MG63 (cell line): Measurements from ENCODE around the gene ATP11C. TPM values are rescaled to one million over a fixed set of nuclear protein-coding genes. Genes with fewer than 3 reads are reported as not detected.
A peak's percentile ranks its signal among the peaks of the same experiment; 100 is the strongest.
"Not testable (repeated sequence)": the region's sequence is repeated elsewhere in the genome, so short reads cannot be mapped to it uniquely, and the experiment has no call there.

ENCODE experiments used
- DNase-seq: peaks from one replicate; pipeline ENCODE4 v3.0.0-alpha.2; 2020
- H3K27me3 ChIP-seq: fragments of 250-450 bp; sonication (Bioruptor Pico); 2 replicates; pipeline ENCODE4 v1.5.1; 2020; ENCODE audit warnings: mild to moderate bottlenecking, moderate library complexity
- H3K36me3 ChIP-seq: fragments of 250-450 bp; sonication (Bioruptor Pico); 2 replicates; pipeline ENCODE4 v1.5.1; 2020; ENCODE audit warnings: mild to moderate bottlenecking, moderate library complexity
- H3K4me3 ChIP-seq: fragments of 250-450 bp; sonication (Bioruptor Pico); 2 replicates; pipeline ENCODE4 v1.5.1; 2020; ENCODE audit warnings: mild to moderate bottlenecking, moderate library complexity
- H3K9me3 ChIP-seq: fragments of 250-450 bp; sonication (Bioruptor Pico); 2 replicates; pipeline ENCODE4 v1.5.1; 2020; ENCODE audit warnings: mild to moderate bottlenecking, moderate library complexity
- total RNA-seq: library from RNA; depleted of rRNA; stranded (reverse); fragments of >200 nt; shearing (Covaris generic); gene quantifications from 2 replicates; pipeline ENCODE4 v1.2.3, GENCODE V29; 2014; ENCODE audit warnings: low replicate concordance; rRNA removed

Gene ATP11C
- total RNA-seq: 33.0 and 38.2 TPM in 2 replicates

DNA sequence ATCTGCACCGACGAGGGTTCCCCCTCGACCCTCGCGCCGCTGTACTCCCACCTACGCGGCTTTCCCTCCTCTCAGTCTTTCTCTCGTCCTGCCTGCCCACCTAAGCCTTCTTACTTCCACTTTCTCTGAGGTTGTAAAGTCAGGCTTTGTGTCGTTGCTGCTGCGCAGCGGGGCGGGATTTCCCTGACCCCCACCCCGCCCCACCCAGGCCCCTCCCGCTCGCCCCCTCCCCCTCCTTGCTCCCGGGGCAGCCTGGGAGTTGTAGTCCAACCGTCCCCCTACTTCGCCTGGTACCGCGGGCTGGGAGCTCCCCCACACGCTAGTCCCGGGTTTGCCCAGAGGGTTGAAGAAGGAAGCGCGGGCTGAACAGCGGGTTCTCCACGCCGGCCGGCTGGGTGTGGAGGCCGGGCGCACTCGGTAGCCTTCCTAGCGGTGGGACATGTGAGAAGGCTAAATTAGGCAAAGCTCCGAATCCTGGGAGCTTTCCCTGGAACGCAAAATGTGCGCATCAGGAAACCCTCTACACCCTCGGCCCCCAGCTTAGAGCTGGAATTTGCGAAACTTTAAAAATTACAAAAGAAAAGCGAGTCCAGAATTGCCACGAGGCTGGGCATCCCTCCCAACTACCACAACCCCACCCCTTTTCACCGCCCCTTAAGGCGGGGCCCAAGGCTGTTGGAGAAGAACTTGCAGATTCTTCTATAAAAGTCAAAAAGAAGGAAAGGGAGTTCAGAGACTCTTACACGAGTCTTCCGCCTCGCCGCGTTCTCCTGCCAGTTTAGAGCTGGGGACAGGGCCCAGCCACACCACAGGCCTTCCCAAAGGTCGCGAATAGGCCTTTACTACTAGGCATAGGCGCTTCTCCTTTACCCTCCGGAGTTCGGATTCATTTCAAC lies at the start of gene ATP11C:
ATP11C (minus strand) TSS at position 153 of the 896 bp plus-strand sequence. CDS start 1,011 bp downstream, outside the sequence.
- H3K27me3 ChIP-seq: no peaks in the 10 kb centered on the region
- peak; percentile 87 for DNase-seq
- H3K36me3 ChIP-seq: no peaks in the 10 kb centered on the region
- H3K9me3 ChIP-seq: no peaks in the 10 kb centered on the region
- peak within 1 kb of the TSS; percentile 73 for H3K4me3 ChIP-seq

DNA sequence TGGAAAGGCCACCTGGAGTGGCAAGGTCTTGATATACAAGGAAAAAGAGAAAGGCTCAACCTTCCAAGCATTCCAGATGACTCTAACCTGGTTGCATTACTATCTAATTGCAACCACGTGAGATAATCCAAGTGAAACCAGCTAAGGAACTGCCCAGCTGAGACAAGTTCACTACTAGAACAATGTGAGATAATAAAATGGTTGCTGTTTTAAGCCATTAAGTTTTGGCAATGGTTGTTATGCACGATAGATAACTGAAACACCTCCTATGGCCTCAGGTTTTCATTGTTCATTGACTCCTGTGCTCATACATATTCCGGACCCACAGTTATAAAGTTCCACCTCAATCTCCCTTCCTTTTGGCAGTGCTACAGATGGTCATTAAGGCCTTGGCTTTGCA lies 41.6 kb upstream of the ATP11C start:
- no peaks in the 10 kb centered on the region for H3K27me3 ChIP-seq
- H3K9me3 ChIP-seq: no peaks in the 10 kb centered on the region
- no peak overlapping the region for H3K4me3 ChIP-seq
- no peak for DNase-seq
- no peaks in the 10 kb centered on the region for H3K36me3 ChIP-seq

DNA sequence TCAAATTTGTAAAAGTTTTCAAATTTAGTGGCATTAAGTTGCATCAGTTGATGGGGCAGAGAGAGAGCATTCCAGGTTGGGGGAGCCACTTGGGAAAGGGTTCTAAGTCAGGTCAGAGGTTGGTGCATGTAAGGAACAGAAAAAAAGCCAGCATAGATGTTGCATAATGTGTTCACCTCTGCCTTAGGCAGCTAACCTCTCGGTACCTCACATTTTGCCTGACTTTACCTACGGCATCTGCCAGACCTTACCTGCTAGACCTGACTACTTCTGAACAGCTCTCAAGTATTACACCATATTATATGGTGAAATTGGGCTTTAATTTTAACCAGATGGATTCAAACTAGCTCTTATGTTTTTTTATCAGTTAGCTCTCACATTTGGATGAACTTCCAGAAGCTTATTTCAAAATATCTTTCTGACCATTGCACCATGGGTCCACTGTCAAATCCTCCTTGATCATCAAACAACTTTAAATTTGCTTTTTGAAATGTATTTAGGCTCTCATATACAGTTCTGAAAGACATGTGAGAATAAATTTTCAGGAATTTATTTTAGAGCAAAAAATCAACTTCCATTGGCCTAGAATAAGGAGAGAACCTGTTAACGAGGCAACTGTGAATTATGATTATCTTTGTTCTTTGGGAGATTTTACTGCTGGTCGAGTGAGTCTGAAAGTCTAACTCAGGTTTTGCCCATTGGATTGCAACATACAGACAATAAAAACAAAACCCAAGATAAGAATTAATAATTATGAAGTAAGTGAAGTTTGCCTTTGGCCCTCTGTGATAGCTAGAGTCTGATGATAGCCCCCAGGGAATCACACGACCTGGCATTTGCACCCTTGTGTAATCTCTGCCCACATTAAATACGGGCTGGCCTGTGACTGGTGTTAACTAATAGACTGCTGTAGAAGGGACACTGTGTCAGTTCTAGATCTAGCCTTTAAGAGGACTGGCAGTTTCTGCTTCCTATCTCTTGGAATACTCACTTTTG lies 40.1 kb upstream of the ATP11C start:
- no peak for DNase-seq
- no peak overlapping the region for H3K4me3 ChIP-seq
- H3K36me3 ChIP-seq: no peaks in the 10 kb centered on the region
- no peaks in the 10 kb centered on the region for H3K27me3 ChIP-seq
- no peaks in the 10 kb centered on the region for H3K9me3 ChIP-seq

DNA sequence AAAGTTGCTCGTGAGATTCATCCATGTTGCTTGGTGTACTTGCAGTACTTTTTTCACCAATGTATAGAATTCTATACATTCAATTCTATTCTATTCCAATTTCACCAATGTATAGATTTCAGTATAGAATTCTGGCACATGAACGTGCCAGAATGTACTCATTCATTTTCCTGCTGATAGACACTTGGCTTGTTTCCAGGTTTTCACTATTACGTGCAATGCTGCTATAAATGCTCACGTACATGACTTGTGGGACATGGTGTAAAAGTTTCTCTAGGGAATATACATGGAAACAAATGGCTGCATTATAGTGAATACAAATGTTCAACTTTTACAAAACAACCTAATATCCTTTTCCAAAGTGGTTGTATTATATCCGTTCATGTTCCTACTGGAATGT lies 39.3 kb upstream of the ATP11C start:
- Histone ChIP-seq H3K4me3 (no peak overlapping the region), H3K36me3 (no peaks in the 10 kb centered on the region), H3K27me3 (no peaks in the 10 kb centered on the region), H3K9me3 (no peaks in the 10 kb centered on the region)
- no peak for DNase-seq

DNA sequence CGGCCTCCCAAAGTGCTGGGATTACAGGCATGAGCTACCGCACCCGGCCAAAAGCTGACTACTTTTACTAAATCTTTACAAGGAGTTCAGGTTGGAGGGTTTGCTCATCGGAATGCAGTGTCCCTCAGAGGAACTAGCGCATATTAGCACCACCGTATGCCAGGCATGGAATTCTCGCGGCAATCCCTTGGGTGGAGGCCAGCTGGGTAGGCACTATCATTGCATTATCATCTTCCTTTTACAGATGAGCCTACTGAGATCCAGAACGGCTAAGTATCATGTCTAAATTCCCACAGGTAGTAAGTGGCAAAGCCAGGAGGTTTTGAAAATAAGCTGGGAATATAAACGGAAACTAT lies 38.5 kb upstream of the ATP11C start:
- H3K36me3 ChIP-seq: no peaks in the 10 kb centered on the region
- no peaks in the 10 kb centered on the region for H3K9me3 ChIP-seq
- H3K27me3 ChIP-seq: no peaks in the 10 kb centered on the region
- H3K4me3 ChIP-seq: no peak overlapping the region
- DNase-seq: no peak

DNA sequence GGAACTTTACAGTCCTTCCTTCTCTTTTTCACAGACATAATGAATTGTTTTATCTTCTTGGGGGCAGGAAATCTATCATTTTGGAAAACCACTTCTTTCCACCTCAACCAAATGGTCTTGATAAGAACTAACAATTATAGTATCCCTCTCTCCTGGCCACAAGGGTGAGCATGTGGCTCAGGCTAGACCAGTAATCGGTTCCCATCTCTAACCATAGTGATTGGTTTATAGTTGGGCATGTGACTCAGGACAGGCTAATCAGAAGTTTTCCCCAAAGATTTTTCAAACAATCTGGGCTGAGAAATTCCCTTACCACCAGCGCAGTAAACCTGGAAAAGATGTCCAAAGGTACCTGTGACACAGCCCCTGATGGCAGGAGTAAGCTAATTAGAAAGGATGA lies 36.4 kb upstream of the ATP11C start:
- Histone ChIP-seq H3K36me3 (no peaks in the 10 kb centered on the region), H3K4me3 (no peak overlapping the region), H3K27me3 (no peaks in the 10 kb centered on the region), H3K9me3 (no peaks in the 10 kb centered on the region)
- DNase-seq: no peak

DNA sequence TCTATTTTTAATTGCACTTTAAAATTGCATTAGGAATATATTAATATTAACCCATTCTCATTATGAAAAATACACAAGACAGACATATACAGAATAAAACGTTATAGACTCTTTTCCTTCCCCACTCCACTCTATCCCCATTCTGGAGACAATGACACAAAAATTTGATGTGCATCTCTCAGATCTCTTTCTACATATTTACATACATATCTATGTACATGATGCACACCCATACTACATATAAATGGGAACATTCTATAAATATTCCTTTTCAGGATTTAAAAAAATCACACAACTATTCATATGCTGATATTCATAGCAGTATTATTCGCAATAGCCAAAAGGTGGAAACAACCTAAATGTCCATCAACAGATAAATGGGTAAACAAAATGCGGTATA lies 34.9 kb upstream of the ATP11C start:
- no peaks in the 10 kb centered on the region for H3K36me3 ChIP-seq
- DNase-seq: no peak
- no peak overlapping the region for H3K4me3 ChIP-seq
- H3K27me3 ChIP-seq: no peaks in the 10 kb centered on the region
- H3K9me3 ChIP-seq: no peaks in the 10 kb centered on the region

DNA sequence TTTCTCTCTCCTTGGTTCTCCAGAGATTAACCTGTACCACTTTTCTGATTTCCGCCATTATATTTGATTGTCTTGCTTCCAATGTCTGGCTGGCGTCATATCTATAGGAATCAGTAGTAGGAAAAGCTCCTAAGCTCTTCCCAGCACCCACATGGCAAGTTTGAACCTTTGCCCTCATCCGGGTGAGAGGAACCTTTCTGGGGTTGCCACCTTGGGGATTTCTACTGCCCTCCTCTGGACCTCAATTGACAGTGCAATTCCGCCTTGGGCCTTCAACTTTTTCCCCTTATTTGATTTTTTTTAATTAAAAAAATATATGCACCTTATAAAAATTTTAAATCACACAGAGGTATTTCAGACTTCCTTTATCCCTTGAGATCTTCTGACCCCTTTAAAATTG lies 34.4 kb upstream of the ATP11C start:
- Histone ChIP-seq H3K9me3 (no peaks in the 10 kb centered on the region), H3K27me3 (no peaks in the 10 kb centered on the region), H3K4me3 (no peak overlapping the region), H3K36me3 (no peaks in the 10 kb centered on the region)
- peak; percentile 1 for DNase-seq

DNA sequence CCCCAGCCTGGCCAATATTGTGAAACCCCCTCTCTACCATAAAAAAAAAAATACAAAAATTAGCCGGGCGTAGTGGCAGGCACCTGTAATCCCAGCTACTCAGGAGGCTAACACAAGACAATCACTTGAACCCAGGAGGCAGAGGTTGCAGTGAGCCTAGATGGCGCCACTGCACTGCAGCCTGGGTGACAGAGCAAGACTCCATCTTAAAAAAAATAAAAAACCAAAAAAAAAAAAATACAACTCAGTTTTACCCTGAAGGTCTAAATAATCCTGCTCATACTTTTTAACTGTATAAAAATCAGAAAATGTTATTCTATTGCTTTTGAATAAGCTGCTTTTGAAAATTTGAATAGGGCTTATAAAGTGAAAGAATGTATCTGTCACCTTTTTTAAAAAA lies 33.3 kb upstream of the ATP11C start:
- DNase-seq, H3K36me3 ChIP-seq, H3K9me3 ChIP-seq, H3K4me3 ChIP-seq, H3K27me3 ChIP-seq: not testable (repeated sequence)

DNA sequence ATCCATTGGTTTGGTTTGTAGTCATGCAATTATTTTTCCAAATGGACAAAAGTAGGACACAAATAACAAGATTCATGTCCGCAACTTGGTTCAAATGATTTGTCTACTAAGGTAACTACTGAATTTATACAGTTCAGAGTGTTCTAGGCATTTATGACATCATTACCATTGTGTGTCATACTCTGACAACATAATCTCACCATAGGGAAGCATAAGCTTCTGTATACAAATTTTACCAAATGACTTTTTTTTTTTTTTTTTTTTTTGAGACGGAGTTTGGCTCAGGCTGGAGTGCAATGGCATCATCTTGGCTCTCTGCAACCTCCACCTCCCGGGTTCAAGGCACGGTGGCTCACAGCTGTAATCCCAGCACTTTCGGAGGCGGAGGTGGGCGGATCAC lies 32.6 kb upstream of the ATP11C start, which contains the start of gene CXorf66:
CXorf66 (minus strand) TSS at position 101 of the 400 bp plus-strand sequence; CDS start at position 76, 25 bp downstream.
- no peak within 1 kb of the TSS for H3K4me3 ChIP-seq
- no peaks in the 10 kb centered on the region for H3K9me3 ChIP-seq
- no peaks in the 10 kb centered on the region for H3K36me3 ChIP-seq
- DNase-seq: no peak
- H3K27me3 ChIP-seq: no peaks in the 10 kb centered on the region

DNA sequence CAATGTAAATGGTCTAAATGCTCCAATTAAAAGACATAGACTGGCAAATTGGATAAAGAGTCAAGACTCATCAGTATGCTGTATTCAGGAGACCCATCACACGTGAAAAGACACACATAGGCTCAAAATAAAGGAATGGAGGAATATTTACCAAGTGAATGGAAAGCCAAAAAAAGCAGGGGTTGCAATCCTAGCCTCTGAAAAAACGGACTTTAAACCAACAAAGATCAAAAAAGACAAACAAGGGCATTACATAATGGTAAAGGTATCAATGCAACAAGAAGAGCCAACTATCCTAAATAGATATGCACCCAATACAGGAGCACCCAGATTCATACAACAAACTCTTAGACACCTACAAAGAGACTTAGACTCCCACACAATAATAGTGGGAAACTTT lies 28.2 kb upstream of the ATP11C start:
- DNase-seq, H3K27me3 ChIP-seq, H3K4me3 ChIP-seq, H3K36me3 ChIP-seq, H3K9me3 ChIP-seq: not testable (repeated sequence)

DNA sequence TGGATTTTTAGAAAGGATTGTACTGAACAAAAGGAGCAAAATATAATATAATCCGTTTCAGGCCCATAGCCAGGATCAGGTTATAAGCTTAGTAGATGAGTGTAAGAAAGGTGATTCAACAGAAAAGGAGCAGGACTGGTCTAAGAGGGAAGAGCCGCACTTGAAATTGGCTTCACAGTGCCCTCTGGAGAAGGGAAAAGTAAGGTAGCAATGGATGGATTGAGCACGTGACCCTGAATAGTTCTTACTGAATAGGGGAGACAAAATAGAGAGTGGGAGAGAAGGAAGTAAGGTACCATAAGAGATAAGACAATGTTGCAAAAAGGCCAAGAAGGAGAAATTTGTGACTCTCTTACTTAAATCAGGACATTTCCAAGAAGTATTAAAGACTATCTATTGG lies 16.9 kb upstream of the ATP11C start:
- H3K9me3 ChIP-seq: no peaks in the 10 kb centered on the region
- H3K27me3 ChIP-seq: no peaks in the 10 kb centered on the region
- no peak overlapping the region for H3K4me3 ChIP-seq
- no peaks in the 10 kb centered on the region for H3K36me3 ChIP-seq
- no peak for DNase-seq

DNA sequence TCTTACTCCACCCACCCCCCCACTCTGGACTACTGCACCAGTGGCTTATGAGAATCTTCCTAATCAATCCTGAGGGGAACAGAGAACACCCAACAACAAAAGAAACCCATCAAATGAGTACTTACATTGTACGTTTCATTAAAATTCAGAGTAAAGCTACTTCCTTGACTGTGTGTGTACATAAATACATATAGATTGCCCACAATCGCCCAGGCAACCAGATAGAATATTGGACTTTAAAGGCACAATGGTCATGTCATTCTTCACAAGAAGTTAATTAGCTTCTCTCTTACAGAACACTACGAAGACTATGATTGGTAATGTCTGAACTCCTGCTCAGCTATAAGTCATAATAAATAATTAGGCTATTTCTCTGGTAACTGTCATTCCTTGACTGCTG lies 12.2 kb upstream of the ATP11C start:
- Histone ChIP-seq H3K27me3 (no peaks in the 10 kb centered on the region), H3K4me3 (no peak overlapping the region), H3K36me3 (no peaks in the 10 kb centered on the region), H3K9me3 (no peaks in the 10 kb centered on the region)
- DNase-seq: no peak

DNA sequence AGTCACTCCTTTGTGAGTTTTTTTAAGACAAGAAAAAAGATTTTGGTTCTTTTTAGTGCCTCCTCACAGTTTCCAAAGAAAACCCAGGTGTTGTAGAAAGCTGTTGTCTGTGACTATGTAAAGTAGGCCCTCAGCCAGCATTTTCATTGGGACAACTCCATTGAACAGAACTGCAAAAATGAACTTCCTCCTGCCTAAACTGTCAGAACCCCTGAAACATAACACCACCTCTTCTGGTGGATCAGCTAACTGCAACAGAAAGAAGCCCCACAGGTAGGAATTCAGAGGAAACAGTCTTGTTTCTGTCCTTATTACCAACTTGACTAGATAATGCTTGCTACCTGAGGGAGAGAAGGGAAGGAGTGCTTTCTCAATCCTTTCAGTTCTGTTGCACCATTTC lies 3.4 kb upstream of the ATP11C start:
- H3K27me3 ChIP-seq: no peaks in the 10 kb centered on the region
- H3K9me3 ChIP-seq: no peaks in the 10 kb centered on the region
- no peak for DNase-seq
- H3K4me3 ChIP-seq: no peak overlapping the region
- H3K36me3 ChIP-seq: no peaks in the 10 kb centered on the region

DNA sequence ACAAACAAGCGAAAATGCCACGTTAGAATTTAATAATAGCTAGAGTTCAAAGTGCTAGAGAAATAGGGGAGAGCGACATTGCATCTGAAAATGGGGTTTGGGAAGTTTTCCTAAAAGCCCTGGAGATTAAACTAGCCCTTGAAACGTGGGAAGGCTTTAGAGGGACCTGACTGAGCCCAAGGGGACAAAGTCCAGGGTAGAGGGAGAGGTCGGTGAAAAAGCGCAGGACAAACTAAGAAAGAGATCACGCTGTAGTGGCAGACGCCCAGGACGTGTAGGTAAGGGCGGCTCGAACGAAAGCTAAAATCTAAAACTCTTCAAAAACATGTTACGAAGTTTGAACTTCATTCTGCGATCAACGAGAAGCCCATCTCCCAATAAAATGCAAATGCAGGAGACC lies 1.1 kb upstream of the ATP11C start:
- Histone ChIP-seq H3K27me3 (no peaks in the 10 kb centered on the region), H3K4me3 (peak overlapping the region; percentile 73), H3K9me3 (no peaks in the 10 kb centered on the region), H3K36me3 (no peaks in the 10 kb centered on the region)
- no peak for DNase-seq

DNA sequence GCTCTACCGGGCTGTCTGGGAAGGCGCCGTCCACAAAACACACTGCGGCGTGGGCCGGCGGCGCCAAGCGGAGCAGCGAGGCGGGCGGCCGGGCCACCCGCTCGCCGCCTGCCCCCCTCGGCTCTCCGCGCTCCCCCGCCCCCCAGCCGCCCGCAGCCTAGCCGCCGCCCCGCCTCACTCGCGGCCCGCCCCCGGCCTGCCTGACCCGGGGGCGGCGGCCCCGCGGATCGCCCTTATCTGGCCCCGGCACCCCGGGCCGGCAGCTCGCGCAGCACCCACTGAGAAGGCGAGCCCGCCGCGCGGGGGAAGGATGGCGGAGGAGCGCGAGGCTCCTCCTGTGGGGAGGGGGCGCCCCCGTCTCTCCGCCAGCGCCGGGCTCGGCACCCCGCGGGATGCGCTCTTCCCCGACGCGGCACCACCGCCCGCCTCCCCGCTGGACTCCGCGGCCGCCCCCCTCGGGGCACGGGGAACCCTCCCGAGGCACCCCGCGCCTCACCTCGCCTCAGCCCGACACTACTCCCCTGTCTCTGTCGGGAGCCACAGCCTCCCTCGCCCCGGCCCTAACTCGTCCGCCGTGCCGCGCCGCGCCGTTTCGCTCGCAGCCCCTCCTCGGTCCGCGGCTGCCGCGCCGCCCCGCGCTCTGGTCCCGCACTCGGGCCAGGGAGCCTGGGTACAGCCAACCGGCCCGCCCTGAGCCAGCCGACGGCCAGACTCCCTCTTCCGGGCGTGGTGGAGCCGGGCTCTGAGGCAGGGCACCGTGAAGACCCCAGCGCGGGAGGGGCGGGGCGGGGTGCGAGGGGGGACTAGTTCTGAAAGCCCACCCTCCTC lies 566 bp downstream of the ATP11C start:
- peak; percentile 53 for DNase-seq
- Histone ChIP-seq H3K27me3 (no peaks in the 10 kb centered on the region), H3K36me3 (no peaks in the 10 kb centered on the region), H3K9me3 (no peaks in the 10 kb centered on the region), H3K4me3 (peak overlapping the region; percentile 73)
